ENCODE measurements around the gene PEX11A.

DNA sequence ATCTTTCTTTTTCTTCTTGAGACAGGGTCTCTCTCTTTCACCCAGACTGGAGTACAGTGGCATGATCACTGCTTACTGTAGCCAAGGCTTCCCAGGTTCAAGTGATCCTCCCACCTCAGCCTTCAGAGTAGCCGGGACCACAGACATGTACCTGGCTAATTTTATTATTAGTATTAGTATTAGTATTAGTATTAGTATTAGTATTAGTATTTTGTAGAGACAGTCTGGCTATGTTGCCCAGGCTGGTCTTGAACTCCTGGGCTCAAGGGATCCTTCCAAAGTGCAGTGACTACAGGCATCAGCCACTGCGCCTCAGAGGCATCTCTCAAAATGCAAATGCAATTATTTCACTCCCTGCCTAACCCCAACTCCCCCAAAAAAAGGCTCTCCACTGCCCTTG lies 37.0 kb downstream of the PEX11A start:
- no peak for TF ChIP-seq SP1 (IDR thresholded peaks at IDR 0.05)
- TF ChIP-seq FOXK2 (IDR thresholded peaks at IDR 0.05) = no peak
- no peak for TF ChIP-seq ZNF384 (IDR thresholded peaks at IDR 0.05)
- TF ChIP-seq, protein P1, sequence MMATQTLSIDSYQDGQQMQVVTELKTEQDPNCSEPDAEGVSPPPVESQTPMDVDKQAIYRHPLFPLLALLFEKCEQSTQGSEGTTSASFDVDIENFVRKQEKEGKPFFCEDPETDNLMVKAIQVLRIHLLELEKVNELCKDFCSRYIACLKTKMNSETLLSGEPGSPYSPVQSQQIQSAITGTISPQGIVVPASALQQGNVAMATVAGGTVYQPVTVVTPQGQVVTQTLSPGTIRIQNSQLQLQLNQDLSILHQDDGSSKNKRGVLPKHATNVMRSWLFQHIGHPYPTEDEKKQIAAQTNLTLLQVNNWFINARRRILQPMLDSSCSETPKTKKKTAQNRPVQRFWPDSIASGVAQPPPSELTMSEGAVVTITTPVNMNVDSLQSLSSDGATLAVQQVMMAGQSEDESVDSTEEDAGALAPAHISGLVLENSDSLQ (IDR thresholded peaks at IDR 0.05) = no peak
- no peak for TF ChIP-seq NFRKB (IDR thresholded peaks at IDR 0.05)
- no peak for TF ChIP-seq SUZ12 (IDR thresholded peaks at IDR 0.05)
- no peak for TF ChIP-seq FOXM1 (IDR thresholded peaks at IDR 0.05; ENCODE audit: borderline replicate concordance)
- TF ChIP-seq ELF4 (IDR thresholded peaks at IDR 0.05) = no peak
